Measurements from ENCODE around the gene LGALS7B.
"Not testable (repeated sequence)": the region's sequence is repeated elsewhere in the genome, so short reads cannot be mapped to it uniquely, and the experiment has no call there.

The LGALS7B gene

DNA sequence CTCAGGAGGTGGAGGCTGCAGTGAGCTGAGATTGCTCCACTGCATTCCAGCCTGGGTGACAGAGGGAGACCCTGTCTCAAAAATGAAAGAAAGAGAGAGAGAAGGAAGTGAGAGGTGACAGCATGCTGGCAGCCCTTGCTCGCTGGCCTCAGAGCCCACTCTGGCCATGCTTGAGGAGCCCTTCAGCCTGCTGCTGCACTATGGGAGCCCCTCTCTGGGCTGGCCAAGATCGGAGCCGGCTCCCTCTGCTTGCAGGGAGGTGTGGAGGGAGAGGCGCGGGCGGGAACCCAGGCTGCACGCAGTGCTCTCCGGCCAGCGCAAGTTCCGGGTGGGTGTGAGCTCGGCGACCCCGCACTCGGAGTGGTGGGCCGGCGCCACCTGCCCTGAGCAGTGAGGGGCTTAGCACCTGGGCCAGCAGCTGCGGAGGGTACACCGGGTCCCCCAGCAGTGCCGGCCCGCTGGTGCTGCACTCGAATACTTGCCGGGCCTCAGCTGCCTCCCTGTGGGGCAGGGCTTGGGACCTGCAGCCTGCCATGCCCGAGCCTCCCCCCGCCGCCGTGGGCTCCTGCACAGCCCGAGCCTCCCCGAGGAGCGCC lies 32.3 kb downstream of the LGALS7B start:
- DNase-seq (ENCODE audit: low spot score) = not testable (repeated sequence)

DNA sequence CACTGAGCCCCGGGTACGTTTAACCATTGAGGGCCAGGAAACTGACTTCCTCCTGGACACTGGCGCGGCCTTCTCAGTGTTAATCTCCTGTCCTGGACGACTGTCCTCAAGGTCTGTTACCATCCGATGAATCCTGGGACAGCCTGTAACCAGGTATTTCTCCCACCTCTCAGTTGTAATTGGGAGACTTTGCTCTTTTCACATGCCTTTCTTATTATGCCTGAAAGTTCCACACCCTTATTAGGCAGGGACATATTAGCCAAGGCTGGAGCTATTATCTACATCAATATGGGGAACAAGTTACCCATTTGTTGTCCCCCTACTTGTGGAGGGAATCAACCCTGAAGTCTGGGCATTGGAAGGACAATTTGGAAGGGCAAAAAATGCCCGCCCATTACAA lies 36.9 kb downstream of the LGALS7B start:
- DNase-seq (ENCODE audit: low spot score) = not testable (repeated sequence)

DNA sequence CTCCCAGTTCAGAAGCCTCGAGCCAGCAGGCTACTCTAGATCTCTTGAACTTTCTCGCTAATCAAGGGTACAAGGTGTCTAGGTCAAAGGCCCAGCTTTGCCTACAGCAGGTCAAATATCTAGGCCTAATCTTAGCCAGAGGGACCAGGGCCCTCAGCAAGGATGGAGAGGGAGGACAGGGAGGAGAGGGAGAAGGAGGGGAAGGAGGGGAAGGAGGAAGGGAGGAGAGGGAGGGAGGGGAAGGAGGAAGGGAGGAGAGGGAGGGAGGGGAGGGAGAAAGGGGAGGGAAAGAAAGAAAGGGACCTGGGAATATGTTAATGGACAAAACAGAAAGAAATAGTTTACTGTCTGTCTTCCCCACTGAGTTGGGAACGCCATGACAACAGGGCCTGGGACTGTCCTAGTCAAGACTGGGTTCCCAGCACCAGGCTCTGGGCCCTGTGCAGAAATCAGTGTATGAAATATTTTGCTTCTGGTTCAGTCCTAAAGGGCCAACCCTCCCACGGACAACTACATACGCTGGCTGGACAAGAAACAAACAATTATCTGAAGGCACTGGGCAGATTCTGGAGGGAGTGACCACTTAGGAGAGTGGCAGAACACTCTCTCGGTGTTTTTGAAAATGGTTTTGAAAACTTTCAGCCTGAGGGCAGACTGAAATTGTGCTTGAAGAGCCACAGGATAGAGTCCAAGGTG lies 38.0 kb downstream of the LGALS7B start:
- DNase-seq (ENCODE audit: low spot score) = no peak

DNA sequence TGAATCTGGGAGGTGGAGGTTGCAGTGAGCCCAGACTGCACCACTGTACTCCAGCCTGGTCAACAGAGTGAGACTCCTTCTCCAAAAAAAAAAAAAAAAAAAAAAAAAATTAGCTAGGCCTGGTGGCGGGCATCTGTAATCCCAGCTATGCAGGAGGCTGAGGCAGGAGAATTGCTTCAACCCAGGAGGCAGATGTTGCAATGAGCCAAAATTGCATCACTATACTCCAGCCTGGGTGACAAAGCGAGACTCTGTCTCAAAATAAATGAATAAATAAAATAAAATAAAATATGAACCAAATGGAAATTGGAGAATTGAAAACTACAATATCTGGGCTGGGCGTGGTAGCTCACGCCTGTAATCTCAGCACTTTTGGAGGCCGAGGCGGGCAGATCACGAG lies 40.2 kb downstream of the LGALS7B start:
- DNase-seq (ENCODE audit: low spot score) = not testable (repeated sequence)

DNA sequence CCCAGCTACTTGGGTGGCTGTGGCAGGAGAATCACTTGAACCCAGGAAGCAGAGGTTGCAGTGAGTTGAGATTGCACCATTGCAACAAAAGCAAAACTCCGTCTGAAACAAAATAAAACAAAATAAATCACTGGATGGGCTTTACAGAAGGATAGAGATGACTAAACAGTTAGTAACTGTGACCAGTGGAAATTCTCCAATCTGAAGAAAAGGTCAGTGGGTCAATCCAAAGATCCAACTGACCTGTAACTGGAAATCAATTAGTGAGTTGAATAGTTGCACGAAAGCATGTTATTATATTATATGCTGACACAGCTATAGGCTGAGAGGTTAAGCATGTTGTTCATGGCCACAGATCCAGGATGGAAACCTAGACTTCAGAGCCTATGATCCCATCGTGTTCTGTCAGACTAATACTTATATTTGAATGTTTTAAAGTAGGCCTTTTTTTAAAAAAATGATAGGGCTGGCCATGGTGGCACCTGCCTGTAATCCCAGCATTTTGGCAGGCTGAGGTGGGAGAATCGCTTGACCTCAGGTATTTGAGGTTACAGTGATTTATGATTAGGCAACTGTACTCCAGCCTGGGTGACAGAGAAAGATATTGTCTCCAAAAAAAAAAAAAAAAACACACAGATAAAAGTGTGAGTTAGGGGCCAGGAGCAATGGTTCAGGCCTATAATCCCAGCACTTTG lies 41.2 kb downstream of the LGALS7B start:
- DNase-seq (ENCODE audit: low spot score) = no peak

DNA sequence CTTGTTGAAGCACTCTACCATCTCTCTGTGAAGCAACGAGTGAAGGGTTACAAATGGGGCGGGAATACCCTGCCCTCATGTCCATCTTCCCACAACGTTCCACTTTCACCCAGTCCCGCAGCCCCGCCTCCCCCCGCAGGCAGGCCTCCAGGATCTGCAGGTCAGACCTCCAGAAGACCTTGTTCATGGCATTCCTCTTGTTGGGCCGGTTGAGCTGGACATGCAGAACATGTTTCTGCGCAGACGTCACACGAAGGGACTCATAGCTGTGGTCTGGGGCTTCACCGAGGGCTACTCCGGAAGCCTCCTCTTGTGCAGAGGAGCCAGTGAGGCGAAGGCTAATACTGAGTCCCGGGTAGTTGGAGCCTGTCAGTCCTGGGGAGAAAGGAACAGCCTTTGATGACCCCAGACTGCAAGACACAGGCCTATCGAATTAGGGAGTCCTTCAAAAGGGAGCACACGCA lies 42.2 kb downstream of the LGALS7B start:
- no peak for DNase-seq (ENCODE audit: low spot score)

DNA sequence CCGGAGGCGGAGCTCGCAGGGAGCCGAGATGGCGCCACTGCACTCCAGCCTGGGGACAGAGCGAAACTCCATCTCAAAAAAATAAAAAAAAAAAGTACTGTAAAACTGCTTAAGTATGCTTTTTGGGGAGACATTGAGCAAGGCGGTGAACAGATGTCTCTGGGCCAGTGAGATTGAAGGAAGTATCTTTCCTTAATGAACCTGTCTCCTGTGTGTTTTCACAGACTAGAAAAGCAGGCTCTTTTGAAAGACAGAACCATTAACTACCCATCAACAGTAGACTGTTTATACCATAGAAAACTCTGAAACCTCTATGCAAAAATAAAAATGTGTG lies 44.1 kb downstream of the LGALS7B start:
- DNase-seq (ENCODE audit: low spot score) = no peak

DNA sequence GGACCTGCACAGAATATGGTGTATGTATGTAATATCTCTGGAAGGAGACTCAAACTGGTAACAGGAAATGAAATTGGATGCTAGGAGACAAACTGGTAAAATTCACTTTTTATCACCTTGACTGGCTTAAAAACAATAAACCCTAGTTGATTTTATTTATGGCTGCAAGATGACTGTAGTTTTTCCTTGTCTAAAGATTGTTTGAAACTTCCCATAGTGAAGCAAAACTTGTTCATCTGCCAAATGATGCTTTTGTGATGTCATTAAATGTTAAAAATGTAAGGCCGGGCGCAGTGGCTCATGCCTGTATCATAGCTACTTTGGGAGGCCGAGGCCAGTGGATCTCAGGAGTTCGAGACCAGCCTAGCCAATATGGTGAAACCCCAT lies 45.1 kb downstream of the LGALS7B start:
- no peak for DNase-seq (ENCODE audit: low spot score)

DNA sequence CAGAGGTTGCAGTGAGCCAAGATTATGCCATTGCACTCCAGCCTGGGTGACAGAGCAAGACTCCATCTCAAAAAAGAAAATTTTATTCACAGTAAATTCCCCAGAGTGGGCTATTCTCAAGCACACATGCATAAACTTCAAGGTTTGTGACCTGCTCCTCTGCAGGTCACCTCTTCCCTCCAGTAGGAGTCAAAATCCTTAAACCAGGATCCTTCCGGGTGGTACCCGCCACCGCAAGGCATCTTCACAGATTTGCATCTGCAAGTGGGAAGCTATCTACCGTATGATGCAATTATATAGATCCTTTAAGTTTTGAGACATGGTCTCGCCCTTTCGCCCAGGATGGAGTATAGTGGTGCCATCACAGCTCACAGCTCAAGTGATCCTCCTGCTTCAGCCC lies 45.6 kb downstream of the LGALS7B start:
- DNase-seq (ENCODE audit: low spot score) = no peak

DNA sequence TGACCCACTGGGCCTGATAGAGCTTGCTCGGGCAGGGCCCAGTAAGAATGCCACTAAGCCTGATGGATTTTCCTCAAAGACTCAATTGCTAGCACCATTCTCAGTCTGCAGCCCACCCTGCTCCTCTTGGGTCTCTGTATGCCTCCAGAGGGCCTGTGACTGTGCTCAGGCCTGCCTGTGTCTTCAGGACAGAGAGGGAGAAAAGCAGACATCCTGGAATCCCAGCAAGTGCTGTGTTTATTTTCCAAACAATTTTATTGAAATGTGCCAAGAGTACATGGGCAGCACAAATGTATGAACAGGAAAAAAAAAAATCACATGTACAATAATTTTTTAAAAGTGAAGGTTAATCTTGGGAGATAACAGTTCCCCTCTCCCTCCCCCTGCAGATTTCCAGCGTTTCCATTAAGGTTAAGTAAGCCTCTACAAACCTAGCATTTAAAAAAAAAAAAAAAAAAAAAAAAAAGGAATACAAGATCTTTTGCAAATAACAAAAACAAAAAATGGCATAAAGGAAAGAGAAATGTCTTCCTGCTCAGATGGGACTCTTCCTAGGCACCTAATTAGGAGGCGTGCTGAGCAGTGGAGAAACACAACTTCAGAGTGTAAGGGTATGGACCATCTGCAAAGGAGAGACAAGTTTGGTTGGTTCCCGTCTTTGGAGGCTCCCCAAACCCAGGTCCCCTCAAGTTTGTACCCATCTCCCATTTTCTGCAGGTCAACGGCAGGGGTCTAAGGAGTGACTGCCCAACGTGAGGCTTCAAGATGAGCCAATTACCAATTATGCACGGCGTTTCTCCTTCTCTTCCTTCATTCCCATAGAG lies 47.4 kb downstream of the LGALS7B start:
- no peak for DNase-seq (ENCODE audit: low spot score)

DNA sequence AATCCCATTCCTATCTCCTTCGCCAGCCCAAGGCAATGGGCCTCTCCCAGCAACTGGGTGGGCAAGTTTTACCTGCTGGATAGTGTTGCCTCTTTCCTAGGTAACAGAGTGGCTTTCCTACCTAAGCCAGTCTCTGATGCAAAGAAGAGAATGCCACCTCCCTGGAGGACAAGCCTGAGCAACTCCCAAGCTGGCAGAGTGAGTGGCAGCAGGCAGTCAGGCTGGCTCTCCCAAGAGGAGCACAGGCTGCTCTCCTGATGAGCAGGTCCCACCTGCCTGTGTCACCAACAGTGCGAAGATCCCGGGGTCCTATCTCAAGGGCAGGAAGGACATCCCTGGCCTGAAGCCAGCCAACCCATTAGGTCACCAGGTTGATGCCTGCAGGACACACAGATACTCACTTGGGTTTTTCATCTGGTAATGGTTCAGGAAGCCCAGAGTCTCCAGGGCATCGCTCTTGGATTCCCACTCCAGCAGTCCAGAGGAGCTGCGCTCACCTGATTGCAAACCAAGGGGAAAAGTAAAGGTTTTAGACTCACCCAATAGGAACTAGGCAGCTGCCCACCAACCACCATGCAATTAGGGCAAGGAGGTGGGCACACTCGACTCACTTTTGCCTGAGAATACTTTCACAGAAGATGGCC lies 48.1 kb downstream of the LGALS7B start:
- no peak for DNase-seq (ENCODE audit: low spot score)

DNA sequence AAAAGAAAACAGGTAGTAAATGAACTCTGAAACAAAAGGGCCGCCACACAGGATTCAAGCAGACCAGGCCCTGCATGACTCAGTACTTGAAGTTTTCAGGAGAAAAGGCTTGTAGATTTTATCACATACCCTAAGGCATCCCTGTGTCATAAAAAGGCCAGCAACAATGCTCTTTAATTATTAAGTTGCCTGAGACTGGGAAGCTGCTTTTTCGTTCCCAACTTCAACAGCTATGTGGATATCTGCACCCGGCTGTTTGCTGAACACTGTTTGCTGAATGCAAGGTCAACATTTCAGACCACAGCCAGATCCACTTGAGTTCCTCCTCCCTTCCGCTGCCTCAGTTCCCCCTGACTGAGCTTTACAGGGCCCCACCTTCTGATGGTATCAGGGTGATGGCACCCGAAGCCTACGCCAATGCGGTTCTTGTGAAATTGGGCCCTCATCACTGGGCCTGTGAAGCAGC lies 48.7 kb downstream of the LGALS7B start:
- DNase-seq (ENCODE audit: low spot score) = no peak

DNA sequence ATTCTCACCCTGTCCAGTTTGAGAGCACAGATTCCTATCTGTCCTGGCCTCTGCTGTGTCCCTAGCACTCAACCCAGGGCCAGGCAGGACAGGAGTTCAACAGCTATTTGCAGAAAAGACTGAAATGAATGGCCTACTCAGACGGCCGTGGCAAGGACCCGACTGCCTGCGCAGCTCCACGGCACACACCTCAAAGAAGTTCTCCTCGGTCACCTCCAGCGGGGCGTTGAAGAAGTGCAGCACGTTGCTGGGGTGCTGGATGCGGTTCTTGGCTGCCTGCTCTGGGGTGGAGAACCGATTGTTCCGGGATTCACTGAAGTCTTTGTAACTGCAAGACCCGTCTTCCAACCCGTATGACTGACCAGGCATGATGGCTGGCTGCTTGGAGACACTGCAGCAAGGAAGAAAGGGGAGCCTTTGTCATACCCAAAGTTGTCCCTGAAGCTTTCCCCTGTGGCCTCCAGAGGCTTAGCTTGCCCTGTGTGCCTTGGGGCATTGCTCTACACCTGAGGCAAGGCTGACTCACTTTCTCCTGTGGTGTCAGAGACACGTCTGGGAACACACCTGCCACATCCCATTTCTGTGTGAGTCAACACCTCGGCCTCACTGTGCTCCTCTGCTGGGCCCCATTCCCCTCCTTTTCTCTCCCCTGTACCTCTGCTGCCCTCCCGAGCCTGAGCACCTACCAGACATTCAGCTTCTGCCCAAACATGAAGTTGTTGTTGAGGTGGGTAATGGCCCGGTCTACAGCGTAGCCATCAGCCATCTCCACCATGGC lies 49.4 kb downstream of the LGALS7B start:
- no peak for DNase-seq (ENCODE audit: low spot score)

DNA sequence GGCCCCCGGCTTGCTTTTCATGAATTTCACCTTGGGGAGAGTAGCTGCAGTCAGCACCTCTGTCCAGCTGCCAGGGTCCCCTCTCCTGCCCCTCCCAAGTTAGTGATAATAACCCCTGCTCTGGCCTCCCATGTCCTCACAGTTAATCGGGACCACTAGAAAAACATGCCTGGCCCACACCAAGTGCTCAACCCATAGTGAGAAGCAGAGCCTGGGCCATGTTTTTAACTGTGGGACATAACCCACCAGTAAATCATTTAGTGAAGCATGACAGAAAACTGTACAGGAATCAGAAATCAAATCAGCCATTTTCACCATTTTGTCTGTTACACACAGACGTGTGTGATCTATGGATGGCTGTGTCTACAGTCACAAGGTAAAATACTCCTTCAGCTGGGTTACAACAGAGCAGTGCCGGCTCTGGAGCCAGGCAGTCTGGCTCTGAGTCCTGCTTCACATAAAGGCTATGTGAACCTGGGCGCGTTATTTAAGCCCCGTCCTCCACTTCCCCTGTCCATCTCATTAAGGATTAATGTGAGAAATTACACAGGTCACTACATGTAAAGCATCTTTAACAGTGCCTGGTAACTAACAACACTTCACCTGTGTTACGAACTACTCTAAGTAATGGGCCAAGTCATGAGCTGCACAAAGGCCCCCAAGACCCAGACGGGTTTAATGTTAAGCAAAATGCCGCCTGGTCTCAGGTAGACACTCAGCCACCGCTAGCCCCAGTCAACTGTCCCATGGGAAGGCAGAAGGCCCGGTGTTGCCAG lies 50.2 kb downstream of the LGALS7B start:
- no peak for DNase-seq (ENCODE audit: low spot score)

DNA sequence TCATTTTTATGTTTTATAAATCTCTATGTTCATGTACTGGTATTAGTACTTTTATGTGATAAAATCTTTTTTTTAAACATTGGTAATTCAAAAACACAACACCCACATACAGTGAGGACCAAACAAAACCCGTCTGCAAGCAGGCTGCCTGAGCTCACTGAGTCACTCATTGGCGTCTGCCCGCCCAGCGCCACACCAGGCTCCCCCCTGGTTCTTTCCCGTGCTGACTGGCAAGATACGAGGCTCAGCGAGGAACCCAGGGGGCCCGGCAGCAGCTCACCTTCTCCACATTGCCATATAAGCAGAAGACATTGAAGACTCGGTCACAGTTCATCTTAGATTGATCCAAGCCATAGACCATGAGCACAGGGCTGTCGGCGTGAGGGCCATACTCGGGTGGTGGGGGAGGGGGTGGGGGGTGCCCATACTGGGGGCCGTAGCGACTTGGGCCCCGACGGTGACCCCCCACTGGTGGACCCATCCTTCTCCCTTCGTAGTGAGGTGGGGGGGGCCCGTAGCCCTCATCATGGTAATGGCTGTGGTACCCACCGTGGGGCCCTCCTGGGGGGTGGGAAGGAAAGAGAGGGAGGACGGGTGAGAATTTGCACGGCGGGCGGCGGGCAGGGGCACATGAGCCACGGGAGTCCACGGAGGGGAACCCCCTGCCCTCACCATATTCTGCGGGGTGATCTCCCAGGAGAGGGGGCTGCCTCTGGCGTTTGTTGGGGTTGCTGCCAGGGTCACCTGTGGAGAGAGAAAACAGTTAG lies 51.0 kb downstream of the LGALS7B start:
- DNase-seq (ENCODE audit: low spot score) = no peak

DNA sequence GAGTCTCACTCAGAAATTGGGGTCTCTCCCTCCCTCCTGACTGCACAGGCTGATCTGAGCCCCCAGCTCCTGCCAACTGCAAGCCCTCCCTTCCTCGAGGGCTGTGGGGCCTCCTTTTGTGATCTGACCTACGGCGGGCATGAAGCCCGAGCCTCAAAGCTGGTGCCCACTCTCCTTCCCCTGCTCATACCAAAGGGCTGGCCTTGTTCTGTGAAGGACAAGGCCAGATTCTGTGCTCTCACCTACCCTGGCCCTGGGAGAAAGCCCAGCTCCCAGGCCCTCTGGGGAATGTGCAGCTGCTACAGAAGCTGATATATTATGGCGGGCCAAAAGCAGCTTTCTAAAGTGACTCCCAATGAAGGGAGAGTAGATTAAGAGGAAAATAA lies 51.6 kb downstream of the LGALS7B start:
- no peak for DNase-seq (ENCODE audit: low spot score)

Measured in putamen (tissue), 1 donor.